ENCODE results near the gene ZNF544.
"Not testable (repeated sequence)": the region's sequence is repeated elsewhere in the genome, so short reads cannot be mapped to it uniquely, and the experiment has no call there.

The ZNF544 gene

DNA sequence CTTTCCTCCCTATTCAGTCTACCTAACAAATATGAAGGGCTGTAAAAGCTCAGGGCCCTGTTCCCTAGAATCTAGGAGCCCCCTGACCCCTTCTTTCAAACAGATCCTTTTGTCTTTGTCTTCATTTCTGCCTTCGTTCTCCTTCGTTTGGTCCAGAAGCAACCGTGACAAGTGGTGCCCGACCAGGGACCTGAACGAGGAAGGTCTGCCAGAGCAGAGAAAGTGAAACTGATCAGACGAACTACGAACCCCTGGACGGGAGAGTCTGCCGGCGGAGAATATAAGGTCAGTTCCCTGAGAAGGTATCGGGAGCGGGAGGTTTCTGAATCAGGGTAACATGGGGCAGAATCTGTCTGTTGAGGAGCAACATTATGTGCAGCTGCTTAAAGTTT, 77.2 kb downstream of the ZNF544 start:
- no peak for ATAC-seq

DNA sequence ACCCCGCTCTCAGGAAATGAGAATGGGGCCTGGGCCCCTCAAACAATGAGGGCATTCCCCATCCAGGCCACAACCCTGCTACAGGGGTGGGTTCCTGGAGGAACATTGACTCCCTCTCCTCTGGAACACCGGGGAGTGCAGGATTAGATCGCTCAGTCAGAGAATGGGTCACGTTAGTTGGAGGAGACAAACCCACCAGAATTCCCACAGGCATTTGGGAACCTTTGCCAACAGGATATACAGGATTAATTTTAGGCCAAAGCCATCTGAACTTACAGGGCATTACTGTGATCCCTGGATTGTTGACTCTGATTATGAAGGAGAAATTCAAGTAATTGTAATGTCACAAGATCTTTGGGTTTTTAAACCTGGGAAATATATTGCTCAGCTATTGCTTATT, 79.0 kb downstream of the ZNF544 start:
- no peak for ATAC-seq

DNA sequence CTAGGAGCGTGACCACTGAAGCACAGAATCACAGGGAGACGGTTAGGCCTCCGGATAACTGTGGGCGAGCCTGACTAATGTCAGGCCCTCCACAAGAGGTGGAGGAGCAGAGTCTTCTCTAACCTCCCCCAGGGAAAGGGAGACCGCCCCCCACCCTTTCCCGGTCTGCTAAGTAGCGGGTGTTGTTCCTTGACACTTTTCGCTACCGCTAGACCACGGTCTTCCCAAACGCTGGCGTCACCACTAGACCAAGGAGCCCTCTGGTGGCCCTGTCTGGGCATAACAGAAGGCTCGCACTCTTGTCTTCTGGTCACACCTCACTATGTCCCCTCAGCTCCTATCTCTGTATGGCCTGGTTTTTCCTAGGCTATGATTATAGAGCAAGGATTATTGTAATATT, 82.0 kb downstream of the ZNF544 start:
- ATAC-seq = not testable (repeated sequence)

DNA sequence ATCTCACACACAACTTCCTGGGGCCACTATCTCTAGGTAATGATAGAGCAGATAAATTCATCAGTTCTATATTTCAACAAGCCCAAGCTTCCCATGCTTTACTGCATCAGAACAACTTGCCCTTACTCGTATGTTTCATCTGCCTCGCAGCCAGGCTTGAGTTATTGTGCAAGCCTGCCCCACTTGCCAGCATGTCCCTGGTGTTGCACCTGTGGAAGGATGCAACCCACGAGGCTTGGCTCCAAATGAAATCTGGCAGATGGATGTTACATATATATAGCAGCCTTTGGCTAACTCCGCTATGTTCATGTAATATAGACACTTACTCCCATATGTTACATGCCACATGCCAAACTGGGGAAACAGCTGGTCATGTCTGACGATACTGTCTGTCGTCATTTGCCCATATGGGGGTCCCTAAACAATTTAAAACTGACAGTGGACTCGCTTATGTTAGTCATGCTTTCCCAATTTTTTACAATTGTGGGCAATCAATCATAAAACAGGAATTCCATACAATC, 82.7 kb downstream of the ZNF544 start:
- ATAC-seq = no peak
